HEK293 (cell line): ENCODE data around the gene PITPNB.
A peak's percentile ranks its signal among the peaks of the same experiment; 100 is the strongest.

ENCODE experiments used
- CTCF ChIA-PET: fragments of 350-600 bp; formaldehyde crosslinking; extraction: SDS; loops from one replicate; lab custom pipeline; 2021; ENCODE audit warnings: antibody characterized with exemption; lab: Yijun Ruan, JAX
- POLR2A ChIA-PET: fragments of 300-600 bp; formaldehyde crosslinking; extraction: SDS; loops from one replicate; lab custom pipeline; 2020; ENCODE audit warnings: antibody characterized with exemption, inconsistent platforms; lab: Yijun Ruan, JAX
- H3K27ac ChIP-seq: fragments of 200-500 bp; sonication (Bioruptor generic); 2 replicates; pipeline ENCODE4 v1.5.1; 2014; ENCODE audit warnings: low read depth, low read length, control low read depth, inconsistent platforms; ENCODE audit errors: extremely low read depth
- H3K36me3 ChIP-seq, 2 experiments: fragments of 200-500 bp in 1 of 2; sonication (Bioruptor generic) in 1 of 2; 1 replicate in 1 of 2; 2 replicates in 1 of 2; pipeline ENCODE4 v1.5.1; 2014 to 2017; ENCODE audit warnings: inconsistent platforms in 2 of 2, low read length in 2 of 2; ENCODE audit not compliant: control insufficient read depth in 2 of 2, insufficient read depth in 1 of 2
- H3K4me1 ChIP-seq: fragments of 200-500 bp; sonication (Bioruptor generic); 2 replicates; pipeline ENCODE4 v1.5.1; 2014; ENCODE audit warnings: mild to moderate bottlenecking, low read length, inconsistent platforms; ENCODE audit not compliant: control insufficient read depth, insufficient read depth
- H3K4me3 ChIP-seq: 2 replicates; pipeline ENCODE4 v1.5.1; 2011; ENCODE audit warnings: low read depth, mild to moderate bottlenecking, control low read depth, low read length, moderate library complexity
- H3K9me3 ChIP-seq: fragments of 200-500 bp; sonication (Bioruptor generic); 2 replicates; pipeline ENCODE4 v1.5.1; 2014; ENCODE audit warnings: low read depth, low read length, inconsistent platforms; ENCODE audit not compliant: control insufficient read depth, insufficient read depth
- ATF2 ChIP-seq: fragments of 450-650 bp; formaldehyde crosslinking; IDR thresholded peaks from 2 replicates; pipeline ENCODE4 v1.5.1; 2016; ENCODE audit warnings: missing biosample characterization, missing genetic modification characterization, low read depth
- BCL11A ChIP-seq: fragments of 450-650 bp; formaldehyde crosslinking; IDR thresholded peaks from 2 replicates; pipeline ENCODE4 v1.5.1; 2016; ENCODE audit warnings: low read depth, missing biosample characterization, missing genetic modification characterization
- KLF7 ChIP-seq: fragments of 450-650 bp; formaldehyde crosslinking; IDR thresholded peaks from 2 replicates; pipeline ENCODE4 v1.5.1; 2016; ENCODE audit warnings: missing biosample characterization, missing genetic modification characterization, borderline replicate concordance
- KLF9 ChIP-seq: fragments of 450-650 bp; formaldehyde crosslinking; IDR thresholded peaks from 2 replicates; pipeline ENCODE4 v1.5.1; 2016; ENCODE audit warnings: missing biosample characterization, missing genetic modification characterization, low read depth
- MEIS1 ChIP-seq: sonication (generic); formaldehyde crosslinking; IDR thresholded peaks from 2 replicates; pipeline ENCODE4 v1.8.1; 2022; ENCODE audit warnings: missing genetic modification reagents, mild to moderate bottlenecking, borderline replicate concordance
- SALL2 ChIP-seq: fragments of 450-650 bp; formaldehyde crosslinking; IDR thresholded peaks from 2 replicates; pipeline ENCODE4 v1.5.0; 2017; ENCODE audit warnings: missing biosample characterization, mild to moderate bottlenecking, missing genetic modification characterization, borderline replicate concordance
- TCF7L2 ChIP-seq: IDR thresholded peaks from 2 replicates; pipeline ENCODE4 v1.6.1; 2011; ENCODE audit warnings: low read depth, mild to moderate bottlenecking, inconsistent platforms, low read length, moderate library complexity, borderline replicate concordance
- ZBTB1 ChIP-seq: fragments of 450-650 bp; formaldehyde crosslinking; IDR thresholded peaks from 2 replicates; pipeline ENCODE4 v1.5.1; 2016; ENCODE audit warnings: missing biosample characterization, missing genetic modification characterization
- ZBTB17 ChIP-seq: fragments of 450-650 bp; formaldehyde crosslinking; IDR thresholded peaks from 2 replicates; pipeline ENCODE4 v1.5.1; 2016; ENCODE audit warnings: missing biosample characterization, missing genetic modification characterization
- ZBTB21 ChIP-seq: fragments of 450-650 bp; formaldehyde crosslinking; IDR thresholded peaks from 2 replicates; pipeline ENCODE4 v1.5.1; 2017; ENCODE audit warnings: missing biosample characterization, missing genetic modification characterization
- ZBTB48 ChIP-seq: fragments of 450-650 bp; formaldehyde crosslinking; IDR thresholded peaks from 2 replicates; pipeline ENCODE4 v1.5.1; 2016; ENCODE audit warnings: missing biosample characterization, missing genetic modification characterization
- ZFP37 ChIP-seq: fragments of 450-650 bp; formaldehyde crosslinking; IDR thresholded peaks from 2 replicates; pipeline ENCODE4 v1.5.1; 2016; ENCODE audit warnings: missing biosample characterization, missing genetic modification characterization
- ZNF18 ChIP-seq: fragments of 450-650 bp; formaldehyde crosslinking; IDR thresholded peaks from 2 replicates; pipeline ENCODE4 v1.5.1; 2016; ENCODE audit warnings: missing biosample characterization, missing genetic modification characterization
- ZNF184 ChIP-seq: fragments of 450-650 bp; IDR thresholded peaks from 2 replicates; pipeline ENCODE4 v1.5.1; 2018; ENCODE audit warnings: missing biosample characterization, mild to moderate bottlenecking, missing genetic modification characterization
- ZNF26 ChIP-seq: fragments of 450-650 bp; formaldehyde crosslinking; IDR thresholded peaks from 2 replicates; pipeline ENCODE4 v1.5.1; 2016; ENCODE audit warnings: missing biosample characterization, missing genetic modification characterization
- ZNF266 ChIP-seq: fragments of 450-650 bp; formaldehyde crosslinking; IDR thresholded peaks from 2 replicates; pipeline ENCODE4 v1.5.1; 2016; ENCODE audit warnings: missing biosample characterization, missing genetic modification characterization, low read depth
- ZNF366 ChIP-seq: fragments of 450-650 bp; formaldehyde crosslinking; conservative IDR thresholded peaks from 2 replicates; pipeline ENCODE4 v1.5.1; 2016; ENCODE audit warnings: missing biosample characterization, missing genetic modification characterization
- ZNF48 ChIP-seq: fragments of 450-650 bp; formaldehyde crosslinking; IDR thresholded peaks from 2 replicates; pipeline ENCODE4 v1.5.1; 2016; ENCODE audit warnings: missing biosample characterization, missing genetic modification characterization
- ZNF510 ChIP-seq: fragments of 450-650 bp; formaldehyde crosslinking; IDR thresholded peaks from 2 replicates; pipeline ENCODE4 v1.5.1; 2018; ENCODE audit warnings: mild to moderate bottlenecking, missing genetic modification characterization, missing biosample characterization; ENCODE audit not compliant: insufficient replicate concordance
- ZNF548 ChIP-seq: fragments of 450-650 bp; formaldehyde crosslinking; IDR thresholded peaks from 2 replicates; pipeline ENCODE4 v1.5.1; 2016; ENCODE audit warnings: missing biosample characterization, missing genetic modification characterization
- ZNF555 ChIP-seq: fragments of 450-650 bp; formaldehyde crosslinking; conservative IDR thresholded peaks from 2 replicates; pipeline ENCODE4 v1.5.1; 2017; ENCODE audit warnings: missing biosample characterization, mild to moderate bottlenecking, missing genetic modification characterization, inconsistent platforms
- ZNF600 ChIP-seq: fragments of 450-650 bp; formaldehyde crosslinking; IDR thresholded peaks from 2 replicates; pipeline ENCODE4 v1.5.1; 2016; ENCODE audit warnings: missing biosample characterization, missing genetic modification characterization
- ZNF626 ChIP-seq: fragments of 450-650 bp; sonication (Bioruptor Pico); formaldehyde crosslinking; IDR thresholded peaks from 2 replicates; pipeline ENCODE4 v1.5.1; 2018; ENCODE audit warnings: missing biosample characterization, missing genetic modification characterization, inconsistent platforms
- ZNF658 ChIP-seq: fragments of 450-650 bp; formaldehyde crosslinking; IDR thresholded peaks from 2 replicates; pipeline ENCODE4; 2016; ENCODE audit warnings: missing biosample characterization, missing genetic modification characterization
- TF ChIP-seq, protein P1 (sequence below): fragments of 450-650 bp; formaldehyde crosslinking; IDR thresholded peaks from 2 replicates; pipeline ENCODE4 v1.5.1; 2016; ENCODE audit warnings: missing biosample characterization, missing genetic modification characterization
- TF ChIP-seq, protein P2 (sequence below): fragments of 450-650 bp; formaldehyde crosslinking; optimal IDR thresholded peaks from 2 replicates; pipeline ENCODE3; 2016; ENCODE audit warnings: missing biosample characterization, mild to moderate bottlenecking, missing genetic modification characterization
- TF ChIP-seq, protein P3 (sequence below): fragments of 450-650 bp; formaldehyde crosslinking; IDR thresholded peaks from 2 replicates; pipeline ENCODE4 v1.5.1; 2016; ENCODE audit warnings: missing biosample characterization, missing genetic modification characterization

Gene PITPNB

DNA sequence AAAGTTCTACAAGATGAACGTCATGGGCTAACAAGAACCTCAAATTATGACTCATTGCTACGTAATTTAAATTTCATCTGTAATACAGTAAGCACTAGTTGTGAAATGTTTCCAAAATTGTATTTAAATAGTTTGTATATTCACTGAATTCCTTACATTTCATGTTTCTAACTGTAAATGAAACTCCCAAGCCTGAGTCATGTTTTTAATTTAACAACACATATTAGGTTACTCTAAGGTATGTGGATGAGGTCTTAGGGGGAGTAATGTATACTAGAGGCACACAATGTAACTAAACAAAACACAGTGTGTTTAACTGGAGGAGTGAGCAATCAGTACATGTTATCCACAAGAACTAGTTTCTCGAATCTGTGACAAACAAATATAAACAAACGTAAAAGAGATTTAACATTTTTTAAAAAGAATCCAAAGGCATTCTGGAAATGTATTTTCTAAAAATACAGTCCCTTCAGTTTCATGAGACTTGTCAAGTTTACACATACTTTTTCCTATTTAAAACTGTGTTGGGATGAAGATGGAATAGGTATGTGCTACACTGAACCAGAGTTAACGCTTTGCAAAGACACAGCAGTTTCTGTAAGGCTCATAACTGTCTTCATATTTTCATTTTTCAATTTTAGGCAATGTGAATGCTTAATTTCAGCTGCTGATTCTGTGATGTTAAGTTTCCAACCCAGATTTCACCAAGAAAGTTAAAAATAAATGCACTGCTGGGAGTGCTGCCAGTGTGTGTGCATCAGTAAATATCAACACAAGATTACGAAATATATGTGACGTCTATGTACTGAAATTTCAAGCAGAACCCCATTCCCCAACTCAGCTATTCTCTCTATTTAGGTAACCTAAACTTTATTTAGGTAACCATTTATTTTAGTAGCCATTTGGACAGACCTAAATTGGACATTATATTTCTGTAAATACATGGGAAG is 52.6 kb downstream of the PITPNB start (continued):
- TF ChIP-seq ZBTB21 (tag by site-specific recombination) = 0 out of 2 replicates have a peak, but pooled peaks have one; percentile 12
- TF ChIP-seq ZNF600 (tag by site-specific recombination) = no peak
- 0 out of 2 replicates have a peak, but pooled peaks have one; percentile 8 for TF ChIP-seq ZBTB17 (tag by site-specific recombination)
- no peak for TF ChIP-seq ZFP37 (tag by site-specific recombination)
- TF ChIP-seq ATF2 = 0 out of 2 replicates have a peak, but pooled peaks have one; percentile 16
- TF ChIP-seq ZNF658 (tag by site-specific recombination) = no peak
- TF ChIP-seq ZNF366 (tag by site-specific recombination) = peak; percentile 40; the same call in 1 of the 2 replicates
- TF ChIP-seq, protein P1, sequence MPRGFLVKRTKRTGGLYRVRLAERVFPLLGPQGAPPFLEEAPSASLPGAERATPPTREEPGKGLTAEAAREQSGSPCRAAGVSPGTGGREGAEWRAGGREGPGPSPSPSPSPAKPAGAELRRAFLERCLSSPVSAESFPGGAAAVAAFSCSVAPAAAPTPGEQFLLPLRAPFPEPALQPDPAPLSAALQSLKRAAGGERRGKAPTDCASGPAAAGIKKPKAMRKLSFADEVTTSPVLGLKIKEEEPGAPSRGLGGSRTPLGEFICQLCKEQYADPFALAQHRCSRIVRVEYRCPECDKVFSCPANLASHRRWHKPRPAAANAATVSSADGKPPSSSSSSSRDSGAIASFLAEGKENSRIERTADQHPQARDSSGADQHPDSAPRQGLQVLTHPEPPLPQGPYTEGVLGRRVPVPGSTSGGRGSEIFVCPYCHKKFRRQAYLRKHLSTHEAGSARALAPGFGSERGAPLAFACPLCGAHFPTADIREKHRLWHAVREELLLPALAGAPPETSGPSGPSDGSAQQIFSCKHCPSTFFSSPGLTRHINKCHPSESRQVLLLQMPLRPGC (tag by site-specific recombination) = peak; percentile 78
- TF ChIP-seq, all 188 proteins: peak for 17

DNA sequence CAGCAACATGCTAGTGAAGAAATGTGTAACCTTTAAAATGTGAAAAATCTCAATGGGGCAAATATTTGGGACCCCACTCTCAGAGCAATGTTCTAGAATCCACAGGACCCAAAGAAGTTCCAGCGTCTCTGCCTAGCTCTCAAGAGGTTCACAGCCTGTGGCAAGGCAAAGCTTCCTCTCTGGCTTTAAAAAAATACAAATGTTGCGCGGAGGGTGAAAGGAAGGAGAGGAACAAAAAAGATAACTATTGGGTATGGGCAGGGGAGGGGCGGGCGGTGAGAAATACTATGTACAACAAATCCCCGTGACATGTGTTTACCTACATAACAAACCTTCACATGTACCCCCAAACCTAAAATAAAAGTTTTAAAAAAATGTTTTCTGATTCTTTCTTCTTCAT is 53.6 kb downstream of the PITPNB start:
- TF ChIP-seq TCF7L2 (no peak), ZNF266 (no peak), ZNF26 (tag by site-specific recombination) (no peak), SALL2 (no peak), KLF7 (tag by site-specific recombination) (no peak), ZNF18 (tag by site-specific recombination) (no peak), KLF9 (tag by site-specific recombination) (no peak), MEIS1 (no peak), ZBTB1 (tag by site-specific recombination) (no peak), ZNF548 (tag by site-specific recombination) (no peak), ZNF510 (tag by site-specific recombination) (no peak), ZNF555 (tag by site-specific recombination) (no peak), ZNF626 (tag by site-specific recombination) (no peak), ZBTB48 (tag by site-specific recombination) (no peak), ZNF184 (tag by site-specific recombination) (no peak), BCL11A (no peak), ZNF48 (no peak)
- TF ChIP-seq, protein P2, sequence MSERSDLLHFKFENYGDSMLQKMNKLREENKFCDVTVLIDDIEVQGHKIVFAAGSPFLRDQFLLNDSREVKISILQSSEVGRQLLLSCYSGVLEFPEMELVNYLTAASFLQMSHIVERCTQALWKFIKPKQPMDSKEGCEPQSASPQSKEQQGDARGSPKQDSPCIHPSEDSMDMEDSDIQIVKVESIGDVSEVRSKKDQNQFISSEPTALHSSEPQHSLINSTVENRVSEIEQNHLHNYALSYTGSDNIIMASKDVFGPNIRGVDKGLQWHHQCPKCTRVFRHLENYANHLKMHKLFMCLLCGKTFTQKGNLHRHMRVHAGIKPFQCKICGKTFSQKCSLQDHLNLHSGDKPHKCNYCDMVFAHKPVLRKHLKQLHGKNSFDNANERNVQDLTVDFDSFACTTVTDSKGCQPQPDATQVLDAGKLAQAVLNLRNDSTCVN (tag by site-specific recombination) = no peak
- TF ChIP-seq, protein P3, sequence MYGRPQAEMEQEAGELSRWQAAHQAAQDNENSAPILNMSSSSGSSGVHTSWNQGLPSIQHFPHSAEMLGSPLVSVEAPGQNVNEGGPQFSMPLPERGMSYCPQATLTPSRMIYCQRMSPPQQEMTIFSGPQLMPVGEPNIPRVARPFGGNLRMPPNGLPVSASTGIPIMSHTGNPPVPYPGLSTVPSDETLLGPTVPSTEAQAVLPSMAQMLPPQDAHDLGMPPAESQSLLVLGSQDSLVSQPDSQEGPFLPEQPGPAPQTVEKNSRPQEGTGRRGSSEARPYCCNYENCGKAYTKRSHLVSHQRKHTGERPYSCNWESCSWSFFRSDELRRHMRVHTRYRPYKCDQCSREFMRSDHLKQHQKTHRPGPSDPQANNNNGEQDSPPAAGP (tag by site-specific recombination) = no peak
- Histone ChIP-seq H3K4me1 (peaks cover 23% of the 10 kb centered on the region), H3K36me3 (peaks cover 9 to 47% of the 10 kb centered on the region in 2 experiments), H3K9me3 (no peaks in the 10 kb centered on the region), H3K4me3 (no peak overlapping the region), H3K27ac (no peak overlapping the region)
- ChIA-PET CTCF (interaction anchor here (0.6 to 3.6 kb wide), 3 partner anchors 16 to 44 kb away, joined by 3 to 8 read pairs (median 3); no protein-coding TSS in a partner anchor), POLR2A (no interaction called here)
